ENCODE results near the gene SLBP.

Gene SLBP

GRCh38 chr4:1759818-1760223 is 47.7 kb upstream of the SLBP start:
- Histone ChIP-seq H3K9me2 (replicated peaks; ENCODE audit: insufficient read depth, low read length) (no peaks in the 10 kb centered on the region), H3K9me3 (ENCODE audit: insufficient read depth, low read length) (no peaks in the 10 kb centered on the region), H2AFZ (ENCODE audit: low read depth, low read length, severe bottlenecking) (no peak overlapping the region), H3K4me3 (ENCODE audit: insufficient read depth, low read length, poor library complexity, severe bottlenecking) (no peak overlapping the region), H3K4me2 (ENCODE audit: low read depth, low read length, poor library complexity, severe bottlenecking) (no peak overlapping the region), H3F3A (ENCODE audit: insufficient read depth) (no peaks in the 10 kb centered on the region), H3K27me3 (ENCODE audit: low read length) (no peaks in the 10 kb centered on the region), H3K36me3 (ENCODE audit: low read length) (no peaks in the 10 kb centered on the region), H3K9ac (ENCODE audit: low read length) (no peak overlapping the region), H3K79me2 (ENCODE audit: insufficient read depth, low read length) (no peaks in the 10 kb centered on the region), H3K27ac (ENCODE audit: low read depth, low read length) (no peak overlapping the region), H4K20me1 (ENCODE audit: low read depth, low read length) (no peaks in the 10 kb centered on the region)
- no peak for TF ChIP-seq EZH2phosphoT487 (conservative IDR thresholded peaks at IDR 0.05; ENCODE audit: low read length)
- peak; percentile 11 for TF ChIP-seq CTCF (IDR thresholded peaks at IDR 0.05; ENCODE audit: insufficient read depth, low read length, poor library complexity, severe bottlenecking)

GRCh38 chr4:1759170-1759817 is 47.2 kb upstream of the SLBP start:
- Histone ChIP-seq H3K9ac (ENCODE audit: low read length) (no peak overlapping the region), H4K20me1 (ENCODE audit: low read depth, low read length) (no peaks in the 10 kb centered on the region), H2AFZ (ENCODE audit: low read depth, low read length, severe bottlenecking) (no peak overlapping the region), H3K4me2 (ENCODE audit: low read depth, low read length, poor library complexity, severe bottlenecking) (no peak overlapping the region), H3K9me2 (replicated peaks; ENCODE audit: insufficient read depth, low read length) (no peaks in the 10 kb centered on the region), H3K27ac (ENCODE audit: low read depth, low read length) (no peak overlapping the region), H3K79me2 (ENCODE audit: insufficient read depth, low read length) (no peaks in the 10 kb centered on the region), H3F3A (ENCODE audit: insufficient read depth) (no peaks in the 10 kb centered on the region), H3K4me3 (ENCODE audit: insufficient read depth, low read length, poor library complexity, severe bottlenecking) (no peak overlapping the region), H3K36me3 (ENCODE audit: low read length) (no peaks in the 10 kb centered on the region), H3K27me3 (ENCODE audit: low read length) (no peaks in the 10 kb centered on the region), H3K9me3 (ENCODE audit: insufficient read depth, low read length) (no peaks in the 10 kb centered on the region)
- TF ChIP-seq EZH2phosphoT487 (conservative IDR thresholded peaks at IDR 0.05; ENCODE audit: low read length) (no peak), CTCF (IDR thresholded peaks at IDR 0.05; ENCODE audit: insufficient read depth, low read length, poor library complexity, severe bottlenecking) (no peak)

- Histone ChIP-seq H3K36me3 (ENCODE audit: low read length) (no peaks in the 10 kb centered on the region), H3K9me2 (replicated peaks; ENCODE audit: insufficient read depth, low read length) (no peaks in the 10 kb centered on the region), H3K27ac (ENCODE audit: low read depth, low read length) (no peak overlapping the region), H2AFZ (ENCODE audit: low read depth, low read length, severe bottlenecking) (no peak overlapping the region), H3K27me3 (ENCODE audit: low read length) (no peaks in the 10 kb centered on the region), H4K20me1 (ENCODE audit: low read depth, low read length) (no peaks in the 10 kb centered on the region), H3K4me2 (ENCODE audit: low read depth, low read length, poor library complexity, severe bottlenecking) (no peak overlapping the region), H3F3A (ENCODE audit: insufficient read depth) (no peaks in the 10 kb centered on the region), H3K4me3 (ENCODE audit: insufficient read depth, low read length, poor library complexity, severe bottlenecking) (no peak overlapping the region), H3K9me3 (ENCODE audit: insufficient read depth, low read length) (no peaks in the 10 kb centered on the region), H3K9ac (ENCODE audit: low read length) (no peak overlapping the region), H3K79me2 (ENCODE audit: insufficient read depth, low read length) (no peaks in the 10 kb centered on the region)
- no peak for TF ChIP-seq CTCF (IDR thresholded peaks at IDR 0.05; ENCODE audit: insufficient read depth, low read length, poor library complexity, severe bottlenecking)
- TF ChIP-seq EZH2phosphoT487 (conservative IDR thresholded peaks at IDR 0.05; ENCODE audit: low read length), result no peak
Observed at GRCh38 chr4:1758306-1759121, 46.4 kb upstream of the SLBP start.
